Measurements from ENCODE around the gene JUNB.

The JUNB gene

DNA sequence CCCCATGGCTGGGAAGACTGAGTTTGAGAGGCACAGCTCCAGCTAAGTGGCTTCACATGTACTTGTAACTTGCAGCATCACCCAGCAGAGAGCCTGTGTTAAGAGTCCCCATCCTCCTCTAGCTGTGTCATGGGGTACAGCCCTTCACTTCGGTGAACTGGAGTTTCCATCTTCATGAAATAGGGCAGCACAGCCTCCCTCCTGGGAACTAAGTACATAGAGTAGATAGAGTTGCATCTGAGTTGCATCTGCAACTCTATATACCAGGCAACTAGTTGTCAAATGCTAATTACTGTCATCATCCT is 9.1 kb downstream of the JUNB start:
- TF ChIP-seq, protein P1, sequence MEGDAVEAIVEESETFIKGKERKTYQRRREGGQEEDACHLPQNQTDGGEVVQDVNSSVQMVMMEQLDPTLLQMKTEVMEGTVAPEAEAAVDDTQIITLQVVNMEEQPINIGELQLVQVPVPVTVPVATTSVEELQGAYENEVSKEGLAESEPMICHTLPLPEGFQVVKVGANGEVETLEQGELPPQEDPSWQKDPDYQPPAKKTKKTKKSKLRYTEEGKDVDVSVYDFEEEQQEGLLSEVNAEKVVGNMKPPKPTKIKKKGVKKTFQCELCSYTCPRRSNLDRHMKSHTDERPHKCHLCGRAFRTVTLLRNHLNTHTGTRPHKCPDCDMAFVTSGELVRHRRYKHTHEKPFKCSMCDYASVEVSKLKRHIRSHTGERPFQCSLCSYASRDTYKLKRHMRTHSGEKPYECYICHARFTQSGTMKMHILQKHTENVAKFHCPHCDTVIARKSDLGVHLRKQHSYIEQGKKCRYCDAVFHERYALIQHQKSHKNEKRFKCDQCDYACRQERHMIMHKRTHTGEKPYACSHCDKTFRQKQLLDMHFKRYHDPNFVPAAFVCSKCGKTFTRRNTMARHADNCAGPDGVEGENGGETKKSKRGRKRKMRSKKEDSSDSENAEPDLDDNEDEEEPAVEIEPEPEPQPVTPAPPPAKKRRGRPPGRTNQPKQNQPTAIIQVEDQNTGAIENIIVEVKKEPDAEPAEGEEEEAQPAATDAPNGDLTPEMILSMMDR (IDR thresholded peaks at IDR 0.05; ENCODE audit: low read depth, low read length), result no peak
- DNase-seq (ENCODE audit: extremely low read depth, low read depth), result no peak

DNA sequence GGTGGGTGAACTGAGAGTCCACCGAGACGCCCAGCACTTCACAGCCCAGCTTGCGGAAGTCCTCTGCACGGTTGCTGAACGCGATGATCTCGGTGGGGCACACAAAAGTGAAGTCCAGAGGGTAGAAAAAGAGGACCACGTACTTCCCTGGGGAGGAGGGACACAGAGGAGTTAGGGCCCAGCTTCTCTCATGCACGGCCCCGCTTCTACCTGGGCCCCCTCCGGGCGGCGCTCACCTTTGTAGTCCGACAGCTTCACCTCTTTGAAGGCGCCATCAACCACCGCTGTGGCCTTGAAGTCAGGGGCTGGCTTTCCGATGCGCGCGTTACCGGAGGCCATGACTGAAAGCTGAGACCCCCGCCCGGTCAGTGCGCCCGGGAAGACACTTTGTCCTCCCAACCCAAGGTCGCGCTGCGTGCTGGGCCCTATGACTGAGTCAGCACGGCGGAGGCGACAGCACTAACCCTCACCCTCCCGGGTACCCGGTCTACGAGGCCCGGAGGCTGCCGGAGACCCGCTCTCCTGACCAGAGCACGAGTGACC is 9.7 kb downstream of the JUNB start:
- TF ChIP-seq, protein P1 (IDR thresholded peaks at IDR 0.05; ENCODE audit: low read depth, low read length), result no peak
- DNase-seq (ENCODE audit: extremely low read depth, low read depth), result no peak

DNA sequence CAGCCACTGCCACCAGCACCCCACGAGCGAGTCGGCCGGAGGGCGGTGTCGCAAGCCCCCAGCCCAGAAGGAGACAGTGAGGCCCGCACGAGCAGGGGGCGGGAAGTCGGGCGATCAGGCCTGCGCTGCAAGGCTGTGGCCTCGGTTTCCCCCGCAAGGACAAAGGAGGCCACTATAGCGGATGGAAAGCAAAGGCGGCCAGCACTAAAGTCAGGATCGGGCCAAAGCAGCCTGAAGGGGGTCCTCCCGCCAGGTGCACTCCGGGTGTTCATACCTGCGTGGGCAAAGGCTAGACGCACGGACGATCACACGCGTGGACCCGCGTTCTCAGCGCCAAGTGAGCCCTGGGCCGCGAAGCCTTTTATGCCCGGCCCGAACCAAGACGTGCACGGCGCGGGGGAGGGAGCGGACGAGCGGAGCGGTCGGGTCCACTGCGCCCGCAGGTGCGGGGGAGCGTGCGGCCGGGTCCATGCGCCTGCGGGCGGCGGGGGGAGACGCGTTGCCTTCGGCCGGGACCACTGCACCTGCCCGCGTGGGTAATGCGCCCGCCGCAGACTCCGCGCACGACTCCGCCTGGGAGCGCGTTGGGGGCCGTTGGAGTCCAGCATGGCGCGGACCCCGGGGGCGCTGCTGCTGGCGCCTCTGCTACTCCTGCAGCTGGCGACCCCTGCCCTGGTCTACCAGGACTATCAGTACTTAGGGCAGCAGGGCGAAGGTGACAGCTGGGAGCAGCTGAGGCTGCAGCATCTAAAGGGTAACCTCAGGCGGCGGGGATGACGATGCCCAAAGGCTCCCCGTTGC is 10.4 kb downstream of the JUNB start, which contains the start of the genes PRDX2 and THSD8:
TSS of gene PRDX2 (minus strand) at position 335 of the 801 bp plus-strand sequence. CDS start 539 bp downstream, outside the sequence.
TSS of gene THSD8 (plus strand) at position 604 of the 801 bp plus-strand sequence. CDS start at position 607, 3 bp downstream.
- no peak for DNase-seq (ENCODE audit: extremely low read depth, low read depth)
- TF ChIP-seq, protein P1 (IDR thresholded peaks at IDR 0.05; ENCODE audit: low read depth, low read length), result no peak

DNA sequence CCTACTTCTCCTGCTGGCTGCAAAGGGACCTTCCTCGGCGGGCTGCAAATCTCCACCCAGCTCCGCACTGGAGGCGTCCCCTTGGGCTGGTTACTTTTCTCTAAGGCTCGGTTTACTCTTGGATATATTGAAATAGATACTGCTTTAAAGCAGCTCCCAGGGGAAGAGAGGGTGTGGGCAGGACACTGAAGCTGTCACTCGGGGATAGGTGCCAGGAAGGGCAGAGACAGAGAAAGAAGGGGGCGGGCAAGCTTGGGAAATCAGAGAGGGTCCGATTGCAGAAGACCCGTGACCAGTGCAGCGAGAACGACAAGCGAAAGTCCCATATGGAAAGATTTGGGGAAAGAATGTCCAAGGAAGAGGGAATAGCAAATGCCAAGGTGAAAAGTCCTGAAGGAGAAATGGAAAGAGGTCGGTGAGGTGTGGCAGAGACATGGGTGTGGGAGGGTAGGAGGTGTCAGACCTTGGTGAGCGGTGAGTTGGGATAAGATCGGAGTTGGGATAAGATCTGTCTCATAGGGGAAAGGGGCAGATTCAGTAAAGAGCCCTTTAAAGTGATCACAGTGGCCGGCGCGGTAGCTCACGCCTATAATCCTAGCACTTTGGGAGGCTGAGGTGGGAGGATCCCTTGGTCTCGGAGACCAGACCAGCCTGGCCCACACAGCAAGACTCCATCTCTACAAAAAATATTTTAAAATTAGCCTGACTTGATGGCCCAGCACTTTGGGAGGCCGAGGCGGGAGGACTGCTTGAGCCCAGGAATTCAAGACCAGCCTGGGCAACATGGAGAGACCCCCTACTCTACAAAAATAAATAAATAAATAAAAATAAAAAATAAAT is 11.2 kb downstream of the JUNB start:
- TF ChIP-seq, protein P1 (IDR thresholded peaks at IDR 0.05; ENCODE audit: low read depth, low read length), result no peak
- DNase-seq (ENCODE audit: extremely low read depth, low read depth), result no peak

DNA sequence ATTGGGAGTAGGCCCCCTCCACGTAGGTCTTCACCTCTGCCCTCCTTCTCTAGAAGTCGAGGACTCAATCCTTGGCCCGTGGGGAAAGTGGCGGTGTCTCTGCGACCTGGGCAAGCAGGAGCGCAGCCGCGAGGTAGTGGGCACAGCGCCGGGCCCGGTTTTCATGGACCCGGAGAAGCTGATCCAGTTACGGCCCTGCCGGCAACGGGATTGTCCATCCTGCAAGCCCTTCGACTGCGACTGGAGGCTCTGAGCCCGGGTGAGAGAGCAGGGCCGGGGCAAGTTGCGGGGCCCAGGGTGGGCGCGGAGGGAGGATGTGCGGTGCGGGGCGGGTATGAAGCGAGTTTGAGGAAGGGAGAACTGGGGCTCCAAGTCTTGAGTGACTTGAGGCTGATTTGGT is 12.8 kb downstream of the JUNB start:
- TF ChIP-seq, protein P1 (IDR thresholded peaks at IDR 0.05; ENCODE audit: low read depth, low read length), result no peak
- DNase-seq (ENCODE audit: extremely low read depth, low read depth), result no peak

DNA sequence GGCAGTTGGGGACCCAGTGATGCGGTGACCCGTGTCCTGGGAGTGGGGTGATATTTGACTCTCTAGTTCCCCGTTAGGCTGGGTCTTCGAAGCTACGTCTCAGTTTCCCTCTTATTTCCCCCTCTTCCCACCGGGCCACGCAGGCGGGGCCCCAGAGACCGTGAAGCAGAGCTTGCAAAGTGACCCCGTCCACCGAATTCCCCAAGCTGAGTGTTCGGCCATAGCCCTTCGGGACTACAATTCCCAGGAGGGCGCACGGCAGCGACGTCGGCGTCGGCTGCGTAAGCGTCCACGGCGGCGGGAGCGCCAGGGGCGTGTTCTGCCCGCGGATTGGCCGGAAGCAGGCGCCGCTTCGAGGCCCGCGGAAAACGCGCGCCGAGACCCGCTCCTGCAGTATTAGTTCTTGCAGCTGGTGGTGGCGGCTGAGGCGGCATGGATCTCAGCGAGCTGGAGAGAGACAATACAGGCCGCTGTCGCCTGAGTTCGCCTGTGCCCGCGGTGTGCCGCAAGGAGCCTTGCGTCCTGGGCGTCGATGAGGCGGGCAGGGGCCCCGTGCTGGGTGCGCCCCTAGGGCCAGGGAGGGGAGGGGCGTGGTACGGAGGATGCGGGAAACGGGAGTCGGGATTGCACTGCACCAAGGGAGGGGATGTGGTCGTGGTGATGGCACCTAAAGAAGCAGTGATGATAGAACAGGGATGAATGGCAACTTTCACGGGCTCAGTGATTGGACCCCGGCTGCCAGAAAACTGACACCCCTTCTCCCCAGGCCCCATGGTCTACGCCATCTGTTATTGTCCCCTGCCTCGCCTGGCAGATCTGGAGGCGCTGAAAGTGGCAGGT is 15.2 kb downstream of the JUNB start, which contains the start of gene RNASEH2A:
TSS of gene RNASEH2A (plus strand) at position 343 of the 840 bp plus-strand sequence. CDS start at position 433, 90 bp downstream.
- peak; percentile 69 for DNase-seq (ENCODE audit: extremely low read depth, low read depth)
- TF ChIP-seq, protein P1 (IDR thresholded peaks at IDR 0.05; ENCODE audit: low read depth, low read length), result no peak; the same call in 1 of the 2 replicates

Measured in AG09319 (cell line).